ENCODE measurements around the gene DLL4.

Gene DLL4

DNA sequence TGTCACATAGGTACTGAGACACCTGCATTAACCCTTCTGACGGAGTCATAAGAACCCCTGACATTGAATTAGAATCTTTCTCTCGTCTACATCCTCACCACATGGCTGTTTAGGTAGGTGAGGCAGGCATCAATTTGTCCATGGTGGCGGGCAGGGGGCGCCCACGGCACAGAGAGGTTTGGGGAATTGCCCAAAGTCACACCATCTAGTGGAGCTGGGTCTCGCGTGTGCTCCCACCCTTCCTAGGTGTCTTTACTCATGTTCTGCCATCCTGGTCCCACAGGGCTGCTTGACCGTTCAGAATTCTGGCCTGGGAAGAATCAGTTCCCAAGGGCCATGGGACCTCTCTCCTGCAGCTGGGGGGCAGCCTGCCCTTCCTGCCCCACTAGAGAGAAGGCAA is 14.7 kb upstream of the DLL4 start:
- no peaks in the 10 kb centered on the region for H3K27me3 Mint-ChIP-seq (ENCODE audit: low read depth)
- no peaks in the 10 kb centered on the region for H3K9me3 Mint-ChIP-seq
- no peak overlapping the region for H3K4me3 Mint-ChIP-seq
- DNase-seq (ENCODE audit: low spot score), result no peak
- H3K4me1 Mint-ChIP-seq (ENCODE audit: low read depth), result peaks cover 2% of the 10 kb centered on the region
- H3K36me3 Mint-ChIP-seq (ENCODE audit: low read depth), result no peaks in the 10 kb centered on the region
- H3K27ac Mint-ChIP-seq, result no peak overlapping the region

DNA sequence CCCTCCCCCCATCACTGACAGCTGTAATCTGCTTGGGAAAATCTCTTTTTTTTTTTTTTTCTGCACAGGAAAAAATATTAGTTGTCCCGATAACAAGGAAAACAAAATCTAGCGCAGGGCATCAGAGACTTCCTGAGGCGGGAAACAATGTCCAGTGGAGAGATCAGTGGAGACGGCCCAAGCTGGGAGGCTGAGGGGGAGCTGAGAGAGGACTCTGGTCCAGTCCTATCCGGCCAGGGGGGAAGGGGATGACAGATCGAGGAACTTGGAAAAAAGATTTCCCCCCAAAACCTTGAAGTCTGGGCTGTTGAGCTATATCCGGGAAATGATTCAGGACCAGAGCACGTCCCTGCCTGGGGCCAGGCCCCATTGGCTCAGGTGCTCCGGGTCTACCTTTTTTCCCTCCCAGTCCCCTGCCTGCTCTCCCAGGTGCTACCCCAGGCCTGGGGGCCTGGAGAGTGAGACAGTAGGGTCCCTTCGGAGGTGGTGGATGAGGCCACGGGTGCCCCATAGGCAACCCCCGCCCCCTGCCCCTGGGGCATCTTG is 14.0 kb upstream of the DLL4 start:
- H3K9me3 Mint-ChIP-seq, result no peaks in the 10 kb centered on the region
- DNase-seq (ENCODE audit: low spot score), result no peak
- H3K27ac Mint-ChIP-seq, result no peak overlapping the region
- no peak overlapping the region for H3K4me3 Mint-ChIP-seq
- no peaks in the 10 kb centered on the region for H3K27me3 Mint-ChIP-seq (ENCODE audit: low read depth)
- peaks cover 2% of the 10 kb centered on the region for H3K4me1 Mint-ChIP-seq (ENCODE audit: low read depth)
- H3K36me3 Mint-ChIP-seq (ENCODE audit: low read depth), result no peaks in the 10 kb centered on the region

DNA sequence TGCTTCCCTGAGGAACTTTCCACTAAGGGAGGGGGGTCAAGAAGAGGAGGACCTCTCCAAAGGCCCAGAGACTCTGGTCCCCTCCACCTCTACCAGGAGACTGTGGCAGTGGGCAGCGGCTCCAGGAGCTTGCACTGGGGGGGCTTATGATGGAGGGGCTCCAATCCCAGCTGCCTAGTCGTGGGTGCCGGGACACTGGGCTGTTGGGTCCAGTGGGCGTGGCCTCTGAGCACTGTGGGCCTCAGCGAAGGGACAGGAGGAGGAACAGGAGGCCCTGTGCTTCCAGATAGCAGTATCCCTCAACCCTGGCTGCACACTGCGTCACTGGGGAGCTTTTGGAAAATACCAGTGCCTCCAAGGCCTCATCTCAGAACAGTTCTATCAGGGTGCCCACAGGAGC is 13.5 kb upstream of the DLL4 start:
- Mint-ChIP-seq H3K36me3 (ENCODE audit: low read depth) (no peaks in the 10 kb centered on the region), H3K4me1 (ENCODE audit: low read depth) (peaks cover 2% of the 10 kb centered on the region), H3K9me3 (no peaks in the 10 kb centered on the region)

DNA sequence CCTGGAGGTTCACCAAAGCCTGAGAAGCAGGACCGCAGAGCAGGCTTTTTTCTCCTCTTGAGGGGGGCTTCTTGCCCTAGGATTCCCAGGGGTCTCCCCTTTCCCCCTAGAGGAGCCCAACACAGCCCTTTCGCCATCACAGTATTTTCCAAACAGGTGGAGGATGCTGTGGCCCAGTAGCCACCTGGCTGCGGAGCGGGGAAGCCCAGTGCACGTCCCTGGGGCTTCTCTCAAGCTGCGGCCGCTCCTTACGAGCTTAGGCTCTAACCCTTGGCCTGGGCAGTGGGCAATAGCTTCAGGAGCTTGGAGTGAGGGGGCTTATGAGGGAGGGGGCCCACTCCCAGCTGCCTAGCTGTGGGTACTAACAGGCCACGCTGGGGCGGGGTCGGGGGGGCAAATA is 11.6 kb upstream of the DLL4 start:
- no peak overlapping the region for H3K27ac Mint-ChIP-seq
- H3K27me3 Mint-ChIP-seq (ENCODE audit: low read depth), result peaks cover under 1% of the 10 kb centered on the region
- H3K36me3 Mint-ChIP-seq (ENCODE audit: low read depth), result no peaks in the 10 kb centered on the region
- DNase-seq (ENCODE audit: low spot score), result no peak
- H3K9me3 Mint-ChIP-seq, result no peaks in the 10 kb centered on the region
- H3K4me3 Mint-ChIP-seq, result no peak overlapping the region
- no peaks in the 10 kb centered on the region for H3K4me1 Mint-ChIP-seq (ENCODE audit: low read depth)

More for the DNA sequence above, 13.5 kb upstream of the DLL4 start:
- H3K27ac Mint-ChIP-seq, result no peak overlapping the region
- H3K4me3 Mint-ChIP-seq, result no peak overlapping the region
- no peak for DNase-seq (ENCODE audit: low spot score)
- no peaks in the 10 kb centered on the region for H3K27me3 Mint-ChIP-seq (ENCODE audit: low read depth)

DNA sequence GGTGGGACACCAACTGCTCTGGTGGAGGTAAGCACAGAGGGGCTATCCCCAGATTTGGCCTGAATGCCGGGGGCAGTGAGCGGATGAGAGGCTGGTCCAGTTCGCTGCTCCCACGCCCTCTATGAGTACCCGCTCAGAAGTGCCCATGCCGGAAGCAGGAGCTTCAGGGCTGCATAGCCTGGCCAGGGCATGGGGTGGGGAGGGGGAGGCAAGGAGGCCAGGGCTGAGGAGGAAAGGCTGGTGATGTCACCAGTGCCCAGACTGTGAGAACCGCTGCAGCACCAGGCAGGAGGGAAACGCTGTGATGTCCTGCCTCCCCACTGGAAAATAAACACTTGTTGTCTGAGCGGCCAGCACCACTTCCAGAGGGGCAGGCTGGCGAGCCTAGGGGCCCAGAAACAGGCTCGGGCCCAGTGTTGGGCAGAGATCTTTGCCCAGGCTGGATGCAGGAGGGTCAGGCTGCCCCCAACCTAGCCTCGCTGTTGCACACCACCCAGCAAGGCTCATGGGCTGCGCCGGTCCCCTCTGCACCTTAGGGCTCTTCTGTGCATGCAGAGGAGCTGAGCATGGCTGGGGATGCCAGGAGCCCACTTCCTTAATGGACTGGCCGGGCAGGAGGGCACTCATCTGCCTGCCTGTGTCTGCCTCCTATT is 10.9 kb upstream of the DLL4 start:
- no peaks in the 10 kb centered on the region for H3K9me3 Mint-ChIP-seq
- H3K27me3 Mint-ChIP-seq (ENCODE audit: low read depth), result peaks cover 6% of the 10 kb centered on the region
- no peak overlapping the region for H3K27ac Mint-ChIP-seq
- H3K4me3 Mint-ChIP-seq, result no peak overlapping the region
- no peaks in the 10 kb centered on the region for H3K4me1 Mint-ChIP-seq (ENCODE audit: low read depth)
- H3K36me3 Mint-ChIP-seq (ENCODE audit: low read depth), result no peaks in the 10 kb centered on the region
- DNase-seq (ENCODE audit: low spot score), result no peak

DNA sequence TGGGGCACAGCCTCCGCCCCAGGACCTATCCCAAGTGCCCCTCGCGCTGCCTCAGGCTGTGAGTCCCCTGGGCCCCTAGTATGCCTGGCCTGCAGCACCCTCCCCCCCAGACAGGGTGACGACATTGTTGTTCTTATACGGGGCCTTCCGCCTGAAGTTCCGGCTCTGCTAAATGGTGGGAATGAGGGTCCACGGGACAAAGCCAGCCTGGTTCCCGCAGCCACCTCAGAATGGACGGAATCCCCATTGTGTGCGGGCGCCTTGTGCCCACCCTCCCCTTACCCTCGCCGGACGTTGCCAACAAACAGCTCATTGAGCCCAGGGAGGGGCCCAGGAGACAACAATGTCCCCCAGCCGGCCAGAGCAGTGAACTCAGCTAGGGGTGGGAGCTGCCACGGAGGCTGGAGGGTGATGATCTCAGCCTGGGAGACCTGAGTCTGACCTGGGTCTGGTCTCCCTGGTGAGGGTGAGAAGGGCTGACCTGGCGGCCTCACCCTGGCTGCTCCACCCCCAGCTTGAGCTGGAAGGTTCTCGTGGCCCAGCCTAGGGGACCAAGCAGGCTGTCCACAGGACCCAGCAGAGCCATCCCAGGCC is 10.2 kb upstream of the DLL4 start:
- DNase-seq (ENCODE audit: low spot score), result no peak
- Mint-ChIP-seq H3K27ac (no peak overlapping the region), H3K4me1 (ENCODE audit: low read depth) (no peaks in the 10 kb centered on the region), H3K27me3 (ENCODE audit: low read depth) (peaks cover 10% of the 10 kb centered on the region), H3K4me3 (no peak overlapping the region), H3K9me3 (no peaks in the 10 kb centered on the region), H3K36me3 (ENCODE audit: low read depth) (no peaks in the 10 kb centered on the region)

DNA sequence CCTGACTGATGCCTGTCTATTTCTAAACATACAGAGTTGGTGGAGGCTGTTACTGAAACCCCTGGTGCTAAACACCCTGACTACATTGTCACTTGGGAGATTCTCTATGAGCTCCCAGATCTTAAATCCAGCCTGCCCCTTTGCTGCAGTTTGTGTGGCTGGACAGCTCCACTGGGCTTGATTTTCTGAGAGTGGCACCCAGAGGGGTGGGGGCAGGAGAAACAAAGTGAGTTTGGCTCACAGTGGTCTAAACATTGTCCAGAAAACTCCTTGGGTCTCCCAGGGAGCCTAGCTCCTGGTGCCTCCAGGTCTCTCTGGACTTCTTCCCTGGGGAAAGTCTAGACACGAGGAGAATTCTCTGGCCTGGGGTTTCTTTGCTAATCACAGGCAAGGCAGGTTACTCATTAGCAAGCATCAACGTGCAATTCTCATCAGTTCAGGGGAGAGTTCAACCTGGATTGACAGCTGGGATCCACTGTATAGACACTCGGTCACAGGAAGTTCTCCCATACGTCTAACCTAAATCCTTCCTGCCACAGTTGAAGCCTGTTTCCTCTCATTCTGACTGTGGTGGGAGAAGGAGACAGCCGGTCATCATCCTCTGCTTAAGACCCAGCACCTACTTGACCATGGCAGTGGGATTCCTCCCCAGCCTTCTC is 7.1 kb upstream of the DLL4 start:
- no peaks in the 10 kb centered on the region for H3K36me3 Mint-ChIP-seq (ENCODE audit: low read depth)
- no peak for DNase-seq (ENCODE audit: low spot score)
- peaks cover 5% of the 10 kb centered on the region for H3K4me1 Mint-ChIP-seq (ENCODE audit: low read depth)
- H3K27ac Mint-ChIP-seq, result no peak overlapping the region
- no peak overlapping the region for H3K4me3 Mint-ChIP-seq
- H3K27me3 Mint-ChIP-seq (ENCODE audit: low read depth), result peaks cover 33% of the 10 kb centered on the region
- no peaks in the 10 kb centered on the region for H3K9me3 Mint-ChIP-seq

DNA sequence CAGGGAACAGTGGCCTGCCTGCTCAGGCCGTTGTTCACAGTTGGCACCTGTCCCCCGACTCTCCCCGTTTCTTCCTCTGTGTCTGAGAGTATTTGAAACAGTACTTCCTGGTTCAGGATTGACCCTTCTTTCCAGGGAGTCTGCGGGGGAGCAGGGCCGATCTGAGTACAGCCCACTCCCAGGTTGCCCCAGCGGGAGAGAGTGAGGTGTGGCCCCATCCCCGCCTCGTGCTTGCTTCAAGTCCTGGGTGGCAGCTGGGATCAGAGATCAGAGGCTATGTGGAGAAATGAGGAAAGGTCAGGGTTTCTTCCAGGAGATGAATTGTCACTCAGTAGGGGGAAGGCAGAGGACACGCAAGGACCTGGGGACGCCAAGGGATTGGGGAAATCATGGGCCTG is 6.5 kb upstream of the DLL4 start:
- H3K4me1 Mint-ChIP-seq (ENCODE audit: low read depth), result peaks cover 7% of the 10 kb centered on the region
- no peak overlapping the region for H3K4me3 Mint-ChIP-seq
- H3K27me3 Mint-ChIP-seq (ENCODE audit: low read depth), result peaks cover 37% of the 10 kb centered on the region
- H3K27ac Mint-ChIP-seq, result no peak overlapping the region
- no peaks in the 10 kb centered on the region for H3K9me3 Mint-ChIP-seq
- H3K36me3 Mint-ChIP-seq (ENCODE audit: low read depth), result no peaks in the 10 kb centered on the region
- DNase-seq (ENCODE audit: low spot score), result no peak

DNA sequence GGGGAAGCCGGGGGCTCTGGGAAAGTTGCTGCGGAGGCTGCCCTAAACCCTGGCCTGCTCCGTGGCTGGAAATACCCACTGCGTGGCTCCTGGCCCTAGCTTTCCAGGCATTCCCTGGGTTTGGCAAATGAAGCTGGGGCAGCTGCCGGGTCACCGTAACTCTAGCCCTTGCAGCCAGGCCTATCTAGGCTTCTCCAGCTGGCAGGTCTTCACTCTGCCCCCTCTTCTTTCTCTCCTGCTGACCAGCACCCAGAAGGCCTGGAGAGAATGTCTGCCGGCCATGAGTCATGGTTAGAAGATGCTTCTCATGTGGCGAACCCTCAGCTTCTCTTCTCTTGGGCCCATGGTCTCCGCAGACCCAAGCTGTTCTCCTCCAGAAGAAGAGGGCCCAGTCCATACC is 5.6 kb upstream of the DLL4 start:
- Mint-ChIP-seq H3K36me3 (ENCODE audit: low read depth) (no peaks in the 10 kb centered on the region), H3K4me3 (no peak overlapping the region), H3K27me3 (ENCODE audit: low read depth) (peaks cover 43% of the 10 kb centered on the region), H3K27ac (no peak overlapping the region), H3K4me1 (ENCODE audit: low read depth) (peaks cover 8% of the 10 kb centered on the region), H3K9me3 (no peaks in the 10 kb centered on the region)
- DNase-seq (ENCODE audit: low spot score), result no peak

DNA sequence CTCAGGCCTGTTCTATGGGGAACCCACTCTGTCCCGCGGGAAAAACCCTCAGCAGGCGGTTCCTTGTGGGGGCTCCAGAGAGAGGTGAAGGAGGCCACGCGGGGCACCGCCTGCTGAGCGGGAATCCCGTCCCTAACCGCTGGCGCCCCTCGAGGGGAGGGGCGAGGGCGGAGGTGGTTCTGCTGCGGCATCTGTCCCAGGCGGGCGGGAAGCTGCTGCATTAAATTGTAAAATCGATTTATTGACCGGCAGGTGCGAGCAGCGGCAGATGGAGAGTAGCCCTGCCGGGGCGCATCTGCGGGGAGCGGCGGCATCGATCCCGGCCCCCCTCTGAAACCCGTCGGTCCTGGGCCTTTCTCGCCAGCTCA is 3.7 kb upstream of the DLL4 start:
- Mint-ChIP-seq H3K27ac (no peak overlapping the region), H3K36me3 (ENCODE audit: low read depth) (no peaks in the 10 kb centered on the region), H3K27me3 (ENCODE audit: low read depth) (peaks cover 60% of the 10 kb centered on the region), H3K9me3 (no peaks in the 10 kb centered on the region), H3K4me1 (ENCODE audit: low read depth) (peaks cover 19% of the 10 kb centered on the region), H3K4me3 (no peak overlapping the region)
- DNase-seq (ENCODE audit: low spot score), result no peak

DNA sequence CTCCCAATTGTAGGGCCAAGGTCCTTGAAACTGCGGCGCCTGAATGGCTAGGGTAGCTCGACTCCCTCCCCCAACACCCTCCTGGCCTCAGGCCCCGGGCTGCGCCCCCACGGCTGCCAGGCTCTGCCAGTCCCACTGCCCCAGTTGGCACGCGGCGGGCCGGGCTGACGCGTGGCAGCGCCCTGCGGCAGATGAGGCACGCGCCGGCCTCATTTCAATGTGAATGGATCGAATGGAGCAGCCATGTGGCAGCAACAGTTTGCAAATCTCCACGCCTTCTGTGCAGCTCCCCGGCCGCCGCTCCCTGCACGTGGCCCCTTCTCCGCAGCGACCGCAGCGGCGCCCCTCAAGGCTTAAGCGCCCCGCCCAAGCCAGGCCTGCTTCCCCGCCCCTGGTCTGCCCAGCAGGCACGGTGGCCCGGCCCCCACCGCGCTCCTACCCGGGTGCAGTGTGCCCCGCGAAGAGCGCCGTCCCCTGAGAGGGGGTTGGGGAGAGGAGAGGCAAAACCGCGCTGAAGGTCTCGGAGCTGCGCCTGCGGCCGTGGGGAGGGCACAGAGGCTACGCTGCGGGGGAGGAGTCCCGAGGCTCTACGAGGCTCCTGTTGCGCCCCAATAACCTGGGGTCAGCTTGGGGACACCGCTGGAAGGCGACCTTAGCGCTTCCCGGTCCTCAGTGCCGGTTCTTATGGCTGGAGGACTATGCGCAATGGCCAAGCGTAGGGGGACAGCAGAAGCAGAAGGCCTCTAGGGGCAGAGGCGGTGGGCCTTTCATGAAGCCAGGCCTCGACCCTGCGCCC is 3.1 kb upstream of the DLL4 start:
- Mint-ChIP-seq H3K36me3 (ENCODE audit: low read depth) (no peaks in the 10 kb centered on the region), H3K9me3 (no peaks in the 10 kb centered on the region), H3K4me3 (peak overlapping the region; percentile 18), H3K27ac (no peak overlapping the region), H3K4me1 (ENCODE audit: low read depth) (peaks cover 23% of the 10 kb centered on the region), H3K27me3 (ENCODE audit: low read depth) (peaks cover 66% of the 10 kb centered on the region)
- DNase-seq (ENCODE audit: low spot score), result no peak

DNA sequence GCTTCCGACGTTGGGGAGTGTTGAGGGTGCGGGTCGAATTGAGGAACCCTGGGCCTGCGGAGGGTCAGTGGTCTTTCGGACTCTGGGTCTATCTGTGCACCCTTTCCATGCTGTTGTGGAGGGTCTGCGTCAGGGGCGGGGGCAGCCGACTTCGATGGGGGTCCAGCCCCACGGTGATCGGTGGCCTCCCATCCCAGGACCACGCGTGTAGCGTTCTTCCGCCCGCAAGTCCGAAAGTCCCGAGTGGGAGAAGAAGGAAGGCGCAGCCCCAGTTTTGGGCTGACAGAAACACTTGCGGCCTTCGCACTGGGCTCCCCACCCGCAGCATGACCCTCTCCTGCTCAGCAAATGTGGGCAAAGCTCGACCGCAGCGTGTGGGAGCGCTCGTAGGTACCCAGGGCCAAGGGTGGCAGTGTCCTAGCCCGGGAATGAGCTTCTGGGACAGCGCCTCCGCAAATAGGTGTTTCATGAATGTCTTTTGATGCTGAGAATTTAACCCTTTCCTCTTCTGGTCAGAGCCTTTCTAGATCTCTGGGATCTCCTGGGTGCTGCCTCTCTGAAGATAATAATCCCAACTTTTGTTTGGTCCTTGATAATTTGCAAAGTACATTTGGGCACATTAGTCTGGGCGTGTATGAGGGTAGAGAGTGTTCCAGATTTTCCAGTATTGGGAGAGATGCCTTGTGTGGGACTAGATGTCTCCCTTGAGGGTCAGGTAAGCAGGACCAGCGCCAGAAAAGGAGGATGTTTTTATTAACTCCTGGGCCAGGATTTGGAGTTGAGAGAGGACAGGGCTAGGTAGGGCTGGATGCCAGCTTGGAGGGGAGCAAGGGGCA is 2.3 kb upstream of the DLL4 start:
- Mint-ChIP-seq H3K9me3 (no peaks in the 10 kb centered on the region), H3K4me1 (ENCODE audit: low read depth) (peaks cover 25% of the 10 kb centered on the region), H3K27ac (no peak overlapping the region), H3K27me3 (ENCODE audit: low read depth) (peaks cover 74% of the 10 kb centered on the region), H3K36me3 (ENCODE audit: low read depth) (no peaks in the 10 kb centered on the region), H3K4me3 (peak overlapping the region; percentile 52)
- no peak for DNase-seq (ENCODE audit: low spot score)

DNA sequence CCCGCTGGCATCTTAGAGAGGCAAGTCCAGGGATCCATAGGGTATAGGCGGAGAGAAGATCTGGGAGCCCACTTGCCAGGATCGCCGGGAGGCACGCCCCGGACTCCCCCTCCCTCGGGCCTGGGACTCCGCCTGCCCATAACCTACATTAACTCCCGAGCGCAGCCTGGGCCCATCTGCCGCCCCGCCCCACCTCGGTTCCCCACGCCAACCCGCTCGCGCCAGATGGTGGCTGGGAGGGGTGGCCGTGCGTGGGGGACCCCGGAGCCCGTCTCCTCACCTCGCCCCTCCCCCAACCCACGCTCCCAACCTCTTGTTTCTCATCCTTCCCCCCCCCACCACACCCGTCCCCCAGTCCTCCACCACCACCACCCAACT is 1.7 kb upstream of the DLL4 start:
- H3K4me3 Mint-ChIP-seq, result peak overlapping the region; percentile 52
- no peaks in the 10 kb centered on the region for H3K9me3 Mint-ChIP-seq
- DNase-seq (ENCODE audit: low spot score), result no peak
- H3K4me1 Mint-ChIP-seq (ENCODE audit: low read depth), result peaks cover 27% of the 10 kb centered on the region
- H3K36me3 Mint-ChIP-seq (ENCODE audit: low read depth), result no peaks in the 10 kb centered on the region
- H3K27me3 Mint-ChIP-seq (ENCODE audit: low read depth), result peaks cover 80% of the 10 kb centered on the region
- no peak overlapping the region for H3K27ac Mint-ChIP-seq

All from T-helper 2 cell treated with Interferon-gamma antibody and Interleukin-4, amounts not matched to agents 5 μg/mL and 100 μg/mL, for 36 hours (primary cell).